ENCODE results near the gene PCDH9. TPM values are rescaled to one million over a fixed set of nuclear protein-coding genes. Genes with fewer than 3 reads are reported as not detected.

The PCDH9 gene
- total RNA-seq, 1 donor from 2014 or later: 13.9 TPM

DNA sequence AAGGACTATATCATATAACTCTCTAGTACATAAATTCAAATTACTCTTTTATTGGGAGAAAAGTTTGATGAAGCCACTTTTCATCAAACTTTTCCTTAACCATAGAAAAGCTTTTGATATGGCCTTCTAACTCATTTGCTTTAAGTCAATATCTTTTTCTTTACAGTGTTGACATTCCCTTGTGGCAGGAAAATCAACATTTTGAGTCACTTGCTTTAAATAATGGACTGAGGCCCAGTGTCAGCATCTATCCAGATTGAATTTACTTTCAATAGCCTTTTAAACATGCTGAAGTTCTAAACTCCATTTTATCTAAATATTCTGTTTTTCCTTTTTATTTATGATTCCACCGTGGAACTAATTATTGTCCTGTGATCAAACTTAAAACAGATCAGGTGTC, 62.7 kb downstream of the PCDH9 start:
- no peak for DNase-seq (ENCODE audit: low read depth)

DNA sequence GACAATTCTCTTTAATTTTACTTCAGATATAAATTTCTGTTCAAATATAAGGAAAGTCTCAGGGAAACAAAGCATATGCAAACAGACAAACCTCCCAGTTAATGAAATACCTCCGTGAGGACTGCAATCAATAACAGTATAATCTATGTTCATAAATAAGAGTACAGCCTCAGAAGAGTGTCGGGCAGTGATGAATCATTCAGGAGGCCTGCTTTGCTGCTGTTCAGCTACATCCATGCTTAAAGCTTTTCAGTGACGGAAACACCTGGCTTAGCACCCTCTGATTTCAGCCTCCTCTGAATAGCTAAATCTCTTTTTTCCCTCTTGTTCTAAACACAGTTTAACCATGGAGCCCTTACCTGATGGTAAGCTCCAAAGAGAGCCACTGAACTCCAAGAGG, 69.0 kb downstream of the PCDH9 start:
- no peak for DNase-seq (ENCODE audit: low read depth)

DNA sequence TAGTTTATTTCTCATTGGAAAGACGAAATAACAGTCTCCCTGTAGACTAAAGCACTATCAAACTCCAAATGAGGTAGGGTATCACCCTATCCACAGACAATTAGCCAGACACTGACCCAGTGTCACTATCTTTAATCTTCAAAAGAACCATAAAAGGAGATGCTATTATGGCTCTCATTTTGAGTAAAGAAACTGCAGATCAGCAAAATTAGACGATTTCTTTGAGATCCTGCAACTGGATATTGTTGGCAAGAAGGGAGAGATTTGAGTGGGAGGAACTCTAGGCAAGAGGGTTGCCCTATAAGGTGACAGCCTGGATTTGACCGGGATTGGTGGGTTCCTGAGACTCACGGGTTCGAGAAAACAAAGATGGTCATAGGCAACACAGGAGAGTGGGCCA, 71.2 kb downstream of the PCDH9 start:
- no peak for DNase-seq (ENCODE audit: low read depth)

DNA sequence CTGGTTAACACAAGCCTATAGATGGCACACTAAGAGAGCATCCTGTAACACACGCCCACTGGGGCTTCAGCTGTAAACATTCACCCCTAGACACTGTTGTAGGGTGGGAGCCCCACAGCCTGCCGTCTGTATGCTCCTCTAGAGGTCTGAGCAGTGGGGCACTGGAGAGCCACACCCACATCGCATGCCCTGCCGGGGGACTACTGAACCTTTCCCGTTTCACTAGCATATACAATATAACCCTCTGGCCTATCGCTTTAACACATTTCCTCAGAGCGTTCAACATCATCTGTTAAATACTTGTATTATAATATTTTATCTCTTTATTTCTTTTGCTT, 73.4 kb downstream of the PCDH9 start:
- no peak for DNase-seq (ENCODE audit: low read depth)

DNA sequence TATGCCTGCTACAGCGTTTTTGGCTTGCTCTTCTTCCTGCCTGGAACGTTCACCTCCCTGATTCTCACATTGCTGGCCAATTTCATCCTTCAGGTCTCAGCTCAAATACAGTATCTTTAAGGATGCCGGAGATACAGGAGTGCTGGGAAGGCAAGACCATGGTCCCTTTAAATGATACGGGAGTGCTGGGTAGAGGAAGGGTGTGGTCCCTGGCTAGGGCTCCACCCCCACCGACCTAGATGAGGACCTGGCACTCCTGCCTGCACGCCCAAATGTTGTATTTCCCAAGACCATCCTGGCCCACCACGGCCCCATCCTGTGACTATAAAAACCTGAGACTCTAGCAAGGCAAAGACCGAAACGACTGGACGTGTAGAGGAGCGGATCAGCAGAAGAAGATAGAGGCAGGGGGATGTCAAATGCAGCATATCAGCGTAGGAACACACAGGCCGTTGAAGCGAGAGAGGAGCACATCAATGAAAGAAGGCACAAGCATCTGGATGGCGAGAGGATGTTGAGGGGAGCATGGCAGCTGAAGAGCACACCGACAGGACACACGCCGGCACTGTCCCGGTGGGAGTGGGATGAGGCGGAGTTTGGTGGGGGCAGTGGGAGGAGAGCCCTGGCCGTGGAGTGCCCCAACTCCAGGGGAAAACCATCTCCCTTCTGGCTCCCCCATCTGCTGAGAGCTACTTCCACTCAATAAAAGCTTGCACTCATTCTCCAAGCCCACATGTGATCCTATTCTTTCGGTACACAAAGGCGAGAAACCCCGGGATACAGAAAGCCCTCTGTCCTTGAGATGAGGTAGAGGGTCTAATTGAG, 74.0 kb downstream of the PCDH9 start:
- DNase-seq (ENCODE audit: low read depth): no peak

DNA sequence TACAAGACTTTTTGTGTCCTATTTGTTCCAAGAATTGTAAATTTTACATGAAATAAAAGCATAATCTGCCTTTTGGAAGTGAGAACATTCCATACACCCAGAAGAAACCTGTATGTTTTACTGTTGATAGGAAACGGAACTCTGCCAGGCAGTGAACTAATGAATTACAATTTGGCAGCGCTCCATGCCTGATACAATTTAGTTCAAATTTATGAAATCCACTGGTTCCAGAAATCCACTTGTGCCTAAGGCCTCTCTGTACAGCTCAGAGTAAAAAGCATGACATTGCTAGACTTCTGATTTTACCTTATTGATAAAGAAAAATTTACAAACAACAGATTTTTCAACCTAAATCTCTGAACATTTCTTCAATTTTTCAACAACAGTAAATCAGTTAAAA, 78.1 kb downstream of the PCDH9 start:
- DNase-seq (ENCODE audit: low read depth): no peak

DNA sequence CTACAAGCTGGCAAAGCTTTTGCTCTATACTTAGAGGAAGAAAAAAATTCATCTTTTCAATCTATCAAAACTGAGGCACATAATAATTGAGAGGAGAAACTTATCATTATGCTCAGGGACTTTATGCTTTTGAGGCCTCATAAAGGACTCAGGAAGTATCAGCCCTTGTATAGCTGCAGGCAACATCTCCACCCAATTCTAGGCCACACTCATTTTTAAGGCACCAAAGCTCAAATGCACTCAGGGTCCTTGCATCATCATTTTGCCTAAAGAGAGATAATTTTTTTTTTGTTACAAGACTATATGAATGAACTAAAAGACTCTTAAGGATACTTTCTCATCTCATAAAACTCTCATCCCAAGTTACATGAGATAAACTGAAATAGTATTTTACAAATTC, 78.5 kb downstream of the PCDH9 start:
- DNase-seq (ENCODE audit: low read depth): no peak

DNA sequence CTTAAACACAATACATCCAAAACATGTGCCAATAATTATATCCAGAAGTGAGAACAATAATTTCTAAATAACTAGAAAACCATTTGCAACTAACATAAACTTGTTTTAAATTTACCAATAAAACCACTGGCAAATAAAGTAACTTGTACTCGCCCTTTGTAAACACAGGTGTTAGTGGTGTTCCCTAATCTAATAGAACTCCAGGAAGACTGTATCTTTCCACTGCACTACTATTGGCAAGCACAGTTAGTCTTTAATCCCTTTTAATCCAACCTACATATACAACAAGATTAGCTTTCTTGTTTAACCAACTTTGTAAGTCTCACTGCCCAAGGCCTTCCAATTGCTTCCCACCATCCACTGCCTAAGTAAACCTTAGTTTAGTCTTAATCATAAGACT, 79.5 kb downstream of the PCDH9 start:
- DNase-seq (ENCODE audit: low read depth): no peak

DNA sequence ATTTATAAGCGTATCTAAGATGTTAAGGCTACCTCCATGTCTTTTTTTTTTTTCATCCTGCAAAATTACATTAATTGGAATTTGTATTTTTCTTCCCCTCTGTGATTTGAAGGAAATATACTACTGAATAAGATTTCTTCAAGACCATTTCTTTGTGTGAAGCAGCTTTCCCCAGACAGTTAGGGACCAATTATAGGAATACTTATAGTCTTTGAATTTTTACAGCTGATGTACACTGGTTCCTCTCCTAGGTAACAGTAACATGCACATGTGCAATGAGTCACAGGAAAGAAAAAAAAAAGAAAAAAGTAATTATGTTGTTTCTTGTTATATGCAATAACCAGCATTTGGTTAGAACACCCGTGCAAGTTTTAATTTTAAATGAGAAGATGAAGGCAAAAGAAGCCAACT, 82.0 kb downstream of the PCDH9 start:
- peak; percentile 23 for DNase-seq (ENCODE audit: low read depth)

DNA sequence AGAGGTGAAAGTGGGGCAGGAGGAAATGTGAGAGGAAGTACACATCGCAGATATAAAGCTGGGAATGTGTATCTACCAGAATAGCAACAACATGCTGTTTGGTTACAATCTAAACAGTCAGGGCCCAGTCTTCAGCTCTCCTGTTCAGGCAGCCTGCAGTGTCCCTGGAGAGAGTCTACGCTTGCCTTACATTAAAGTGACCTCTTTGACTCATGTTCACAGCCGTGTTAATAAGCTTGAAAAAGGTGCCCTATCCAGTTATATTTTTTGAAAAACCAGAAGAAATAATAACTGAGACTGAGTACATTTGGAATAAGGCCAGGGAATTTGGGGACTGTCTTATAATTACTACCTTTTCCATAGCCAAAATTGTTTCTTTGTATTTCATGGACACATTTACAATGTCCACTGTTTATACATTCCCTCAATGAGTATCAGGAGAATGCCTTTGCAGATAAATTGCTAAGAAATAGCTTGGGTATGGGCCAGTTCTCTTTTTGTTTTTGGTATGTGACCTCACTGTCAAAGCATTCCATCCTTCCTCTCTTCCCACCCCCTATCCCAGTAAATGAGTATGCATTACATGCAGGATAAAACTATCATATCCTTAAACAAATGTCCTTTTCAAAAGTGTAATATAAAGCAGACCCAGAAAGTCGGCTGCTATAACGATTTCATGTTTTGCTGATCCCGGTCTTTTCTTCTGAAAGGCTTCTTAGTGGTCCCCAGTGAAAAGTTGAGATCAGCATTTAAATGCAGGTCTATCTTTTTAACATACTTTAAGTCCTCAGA, 82.6 kb downstream of the PCDH9 start:
- peak; percentile 58 for DNase-seq (ENCODE audit: low read depth)

DNA sequence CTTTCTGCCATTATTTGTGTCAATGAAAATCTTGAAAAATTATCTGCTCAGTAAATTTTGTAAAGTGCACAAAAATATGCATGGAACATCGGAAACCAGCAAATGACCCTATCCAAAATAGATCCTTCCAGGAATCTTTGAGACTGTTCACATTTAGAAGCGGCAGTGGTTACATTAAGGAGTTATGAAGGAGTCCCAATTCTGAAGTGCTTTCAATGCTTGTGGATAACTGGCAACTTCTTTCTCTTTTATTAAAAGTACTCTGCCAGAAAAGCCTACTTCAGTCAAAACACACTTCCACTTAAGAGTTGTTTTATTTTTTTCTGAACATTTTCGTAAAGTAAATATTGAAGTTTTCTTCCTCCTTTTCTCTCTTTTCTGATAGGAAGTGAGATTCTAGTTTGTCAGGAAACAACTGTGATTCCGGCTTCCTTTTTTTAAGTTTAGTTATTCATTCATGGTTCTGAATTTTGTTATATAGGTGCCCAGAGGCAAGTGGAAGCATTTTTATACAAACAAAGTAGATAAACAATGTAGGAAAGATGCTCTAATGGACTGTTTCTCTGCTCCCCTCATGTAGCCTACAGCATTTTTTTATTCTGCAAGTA, 83.5 kb downstream of the PCDH9 start:
- DNase-seq (ENCODE audit: low read depth): no peak

DNA sequence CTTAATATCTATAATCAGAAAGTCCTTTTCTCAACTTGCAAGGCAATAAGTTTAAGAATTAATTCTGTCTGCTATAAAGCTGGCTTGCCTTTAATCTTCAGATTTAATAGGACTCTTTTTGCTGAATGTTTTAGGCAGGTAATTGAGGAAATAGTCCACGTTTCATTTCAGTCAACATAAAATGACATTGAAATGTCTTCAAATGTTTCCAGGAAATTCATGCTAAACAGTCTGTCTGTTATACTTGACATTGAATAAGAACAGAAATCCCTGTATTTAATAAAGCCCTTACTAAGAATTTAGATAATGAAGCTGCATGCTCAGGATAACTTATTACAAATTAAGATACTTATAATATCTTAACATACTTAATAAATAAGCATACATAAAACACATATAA, 84.2 kb downstream of the PCDH9 start:
- DNase-seq (ENCODE audit: low read depth): no peak

DNA sequence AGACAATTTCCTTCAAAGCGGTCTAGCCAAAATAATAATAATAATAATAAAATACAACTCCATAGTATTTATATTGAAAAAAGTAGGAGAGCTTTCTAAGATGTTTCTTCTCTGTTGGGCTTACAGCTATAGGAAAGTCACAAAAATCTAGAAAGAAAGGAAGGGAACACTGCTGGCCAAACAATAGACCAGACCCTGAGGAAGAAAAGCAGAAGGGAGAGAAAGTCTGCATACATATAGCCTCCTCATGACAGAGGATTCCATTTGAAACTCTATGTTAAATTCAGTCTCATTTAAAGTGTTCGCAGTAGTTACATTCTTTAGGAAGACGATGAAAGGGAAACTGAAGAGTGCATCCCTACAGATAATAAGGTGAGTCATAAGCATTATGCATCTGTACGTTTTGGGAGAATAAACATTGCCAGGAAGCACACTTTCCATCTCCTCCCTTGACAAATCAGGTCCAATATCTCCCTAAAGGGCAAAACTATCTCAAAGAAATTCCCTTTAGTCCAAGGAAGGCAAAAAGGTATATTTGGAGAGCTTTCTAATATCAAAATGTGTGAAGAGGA, 86.5 kb downstream of the PCDH9 start:
- DNase-seq (ENCODE audit: low read depth): no peak

DNA sequence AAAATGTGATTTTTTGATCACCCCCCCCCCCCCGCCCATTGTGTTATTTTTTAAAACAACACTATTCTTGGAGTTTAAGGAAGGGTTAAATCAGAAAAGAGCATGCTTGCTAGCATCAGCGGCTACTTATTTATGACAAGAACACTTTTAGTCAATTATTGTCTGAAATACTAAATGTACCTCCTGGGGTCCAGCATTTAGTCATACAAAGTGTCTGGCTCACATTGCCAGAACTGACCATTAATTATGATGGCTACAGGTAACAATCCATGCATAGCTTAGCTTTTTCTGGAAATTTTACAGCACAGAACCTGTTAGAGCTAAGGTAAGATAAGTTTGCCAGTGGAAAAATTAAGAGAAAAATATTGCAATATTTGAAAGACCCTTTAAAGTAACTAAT, 90.1 kb downstream of the PCDH9 start:
- no peak for DNase-seq (ENCODE audit: low read depth)

DNA sequence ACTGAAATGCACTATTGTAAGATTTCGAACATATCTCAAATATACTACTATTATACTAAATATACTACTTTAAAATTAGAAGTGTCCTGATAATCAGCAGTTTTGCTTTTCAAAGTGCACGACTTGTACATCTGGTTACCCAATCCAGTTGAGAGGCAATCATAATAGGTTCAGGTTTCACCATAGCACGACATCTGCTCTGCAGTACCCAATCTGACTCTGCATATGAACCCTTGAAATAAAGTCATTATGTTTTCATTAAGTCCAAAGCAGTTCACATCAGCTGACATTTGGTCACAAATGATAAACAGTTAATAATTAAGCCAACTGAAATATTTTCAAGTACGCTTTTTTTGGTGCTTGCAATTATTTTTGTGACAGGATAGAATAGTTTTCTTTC, 90.6 kb downstream of the PCDH9 start:
- DNase-seq (ENCODE audit: low read depth): no peak

DNA sequence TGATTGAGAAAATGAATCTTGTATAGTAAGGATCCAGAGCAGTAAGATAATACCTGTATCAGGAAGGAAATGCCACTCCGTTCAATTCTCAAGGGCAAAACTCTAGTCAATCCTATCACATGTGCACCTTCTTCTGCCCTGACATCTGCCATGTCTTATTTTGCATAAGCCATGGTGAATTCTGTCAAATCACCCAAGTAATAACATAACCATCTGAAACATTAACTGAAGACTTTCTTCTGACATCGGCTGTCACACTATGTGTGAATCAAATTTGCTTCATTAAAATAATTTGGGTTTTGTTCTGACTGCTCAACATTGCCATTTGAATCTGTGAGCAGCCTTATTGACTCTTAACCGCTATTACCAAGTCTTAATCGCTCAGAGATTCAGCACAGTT, 91.2 kb downstream of the PCDH9 start:
- DNase-seq (ENCODE audit: low read depth): no peak

DNA sequence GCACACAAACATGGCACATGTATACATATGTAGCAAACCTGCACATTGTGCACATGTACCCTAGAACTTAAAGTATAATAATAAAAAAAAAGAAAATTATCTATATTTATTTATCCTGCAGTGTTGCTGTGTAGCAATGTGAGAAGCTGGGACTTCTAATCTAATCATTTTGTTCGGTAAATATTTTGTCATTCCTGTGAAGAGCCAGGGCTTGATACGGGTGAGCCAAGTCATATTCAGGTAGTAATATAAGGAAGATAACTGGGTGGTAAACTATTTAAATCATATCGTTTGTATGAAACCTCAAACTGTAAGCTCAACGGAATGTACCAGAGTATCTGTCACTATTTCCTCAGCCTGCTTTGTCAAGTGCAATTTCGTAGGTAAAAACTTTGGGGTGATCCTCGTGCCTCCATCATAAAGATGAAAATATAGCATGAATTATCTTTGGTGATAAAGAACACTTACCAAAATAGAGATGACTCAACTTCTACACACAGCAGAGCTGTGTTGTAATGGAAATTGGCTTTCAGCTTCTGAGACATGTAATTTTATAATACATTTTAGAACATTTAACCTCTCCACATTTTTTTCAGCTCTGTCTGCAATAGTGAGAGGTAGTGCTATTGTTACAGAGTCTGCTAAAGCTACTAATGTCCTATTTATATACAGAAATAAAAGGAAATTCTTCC, 92.9 kb downstream of the PCDH9 start:
- DNase-seq (ENCODE audit: low read depth): no peak

DNA sequence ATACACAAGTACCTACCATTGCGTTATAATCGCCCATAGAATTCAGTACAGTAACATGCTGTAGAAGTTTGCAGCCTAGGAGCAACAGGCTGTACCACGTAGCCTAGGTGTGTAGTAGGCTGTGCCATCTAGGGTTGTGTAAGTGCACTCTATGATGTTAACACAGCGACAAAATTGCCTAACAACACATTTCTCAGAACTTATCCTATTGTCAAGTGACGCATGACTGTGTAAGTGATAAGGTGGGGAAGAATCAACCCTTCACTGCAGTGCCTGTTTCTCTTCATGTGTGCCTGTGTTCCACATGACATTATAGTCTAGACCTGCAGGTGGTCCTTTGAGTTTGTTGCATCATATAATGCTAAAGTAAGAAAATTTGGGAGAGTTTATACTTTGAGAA, 94.0 kb downstream of the PCDH9 start:
- DNase-seq (ENCODE audit: low read depth): no peak

DNA sequence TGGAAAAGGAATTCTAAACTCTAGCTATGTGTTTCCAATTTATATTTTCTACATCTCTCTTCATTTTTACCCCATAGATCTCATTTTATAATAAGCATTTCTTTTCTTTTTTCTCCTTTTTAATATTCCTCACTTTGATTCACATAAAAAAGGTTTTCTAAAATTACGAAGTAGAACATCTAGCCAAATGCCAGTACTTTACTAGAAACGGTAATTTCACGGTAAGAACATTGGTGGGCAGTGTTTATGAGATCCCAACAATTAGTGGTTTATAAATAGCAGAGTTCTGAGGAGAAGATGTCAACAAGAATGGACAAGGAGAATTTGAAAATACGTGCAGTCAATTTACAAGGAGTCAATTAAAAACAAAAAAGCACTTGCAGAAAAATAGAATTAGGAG, 94.8 kb downstream of the PCDH9 start:
- DNase-seq (ENCODE audit: low read depth): no peak

DNA sequence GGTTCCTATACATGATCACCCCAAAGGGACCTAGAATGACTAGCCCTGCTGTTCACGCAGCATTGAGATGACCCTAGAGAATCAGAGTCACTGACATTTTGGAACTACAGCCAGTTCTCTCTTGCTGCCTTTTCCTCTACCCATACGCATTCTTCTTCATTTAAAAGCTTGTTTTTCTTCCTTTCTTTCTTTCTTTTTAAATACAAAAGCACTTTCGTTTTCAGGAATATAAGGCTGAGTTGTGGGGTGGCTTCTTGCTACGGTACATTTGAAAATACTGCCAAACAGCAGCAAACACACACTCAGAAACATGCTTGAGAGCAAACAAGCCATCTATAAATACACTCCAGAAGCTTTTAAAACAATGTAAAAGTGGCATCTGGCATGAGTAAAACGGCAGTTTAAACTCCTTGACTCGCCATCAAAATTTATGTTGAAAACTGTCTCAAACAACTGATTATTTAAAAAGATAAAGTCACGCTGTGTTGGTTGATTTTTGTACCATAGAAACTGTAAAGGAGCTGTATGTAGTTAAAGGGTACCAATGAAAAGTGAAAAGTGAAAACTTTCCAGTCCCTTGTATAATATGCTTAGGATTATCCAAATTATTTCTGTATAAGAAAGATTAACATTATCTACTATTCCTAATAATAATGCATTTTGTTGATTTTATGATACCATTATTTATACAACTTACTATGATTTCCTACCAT, 95.6 kb downstream of the PCDH9 start:
- DNase-seq (ENCODE audit: low read depth): peak; percentile 19

DNA sequence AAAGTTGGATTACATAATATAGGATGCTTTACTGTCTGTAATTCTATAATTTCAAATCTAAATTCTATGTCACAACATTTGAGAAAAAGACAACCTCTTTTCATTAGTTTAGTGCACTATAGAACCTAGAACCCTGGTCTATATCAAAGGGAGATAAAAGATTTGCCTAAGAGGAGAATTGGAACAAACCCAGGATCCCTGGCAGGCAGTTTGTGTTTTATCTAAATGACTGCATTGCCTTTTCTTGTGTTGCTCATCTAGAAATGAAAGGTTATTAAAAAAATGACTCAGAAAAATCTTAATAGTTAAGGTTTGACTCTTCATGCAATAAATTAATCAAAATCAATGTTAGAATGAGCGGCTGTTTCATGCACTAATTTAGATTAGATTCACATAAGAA, 96.7 kb downstream of the PCDH9 start:
- DNase-seq (ENCODE audit: low read depth): no peak

All from myocyte (in vitro differentiated cells).